Rectal smooth muscle tissue (tissue), 1 donor: ENCODE data around the gene NLRC3.

Experiments
- H3K27ac ChIP-seq: one replicate; pipeline ENCODE4 v1.7.0; 2013; ENCODE audit warnings: low read depth, low read length, inconsistent platforms
- H3K27me3 ChIP-seq: one replicate; pipeline ENCODE4 v1.7.0; 2013; ENCODE audit warnings: low read length; ENCODE audit not compliant: control insufficient read depth, insufficient read depth
- H3K36me3 ChIP-seq: one replicate; pipeline ENCODE4 v1.7.0; 2013; ENCODE audit warnings: low read length; ENCODE audit not compliant: control insufficient read depth, insufficient read depth
- H3K4me1 ChIP-seq: one replicate; pipeline ENCODE4 v1.7.0; 2013; ENCODE audit warnings: low read length; ENCODE audit not compliant: control insufficient read depth, insufficient read depth
- H3K4me3 ChIP-seq: one replicate; pipeline ENCODE4 v1.7.0; 2013; ENCODE audit warnings: low read length
- H3K9ac ChIP-seq: one replicate; pipeline ENCODE4 v1.7.0; 2013; ENCODE audit warnings: low read length

NLRC3 gene

GRCh38 chr16:3608069-3608468 is 30.9 kb upstream of the NLRC3 start:
- no peak overlapping the region for H3K27ac ChIP-seq
- no peaks in the 10 kb centered on the region for H3K4me1 ChIP-seq

GRCh38 chr16:3607634-3608033 is 30.4 kb upstream of the NLRC3 start:
- Histone ChIP-seq H3K9ac (no peak overlapping the region), H3K4me1 (no peaks in the 10 kb centered on the region), H3K4me3 (no peak overlapping the region), H3K36me3 (peaks cover 2% of the 10 kb centered on the region), H3K27me3 (no peaks in the 10 kb centered on the region), H3K27ac (no peak overlapping the region)

More at GRCh38 chr16:3608069-3608468, 30.9 kb upstream of the NLRC3 start:
- Histone ChIP-seq H3K36me3 (peaks cover 2% of the 10 kb centered on the region), H3K4me3 (no peak overlapping the region), H3K9ac (no peak overlapping the region), H3K27me3 (no peaks in the 10 kb centered on the region)

- H3K27me3 ChIP-seq = no peaks in the 10 kb centered on the region
- no peak overlapping the region for H3K27ac ChIP-seq
- no peaks in the 10 kb centered on the region for H3K4me1 ChIP-seq
- no peak overlapping the region for H3K4me3 ChIP-seq
- peaks cover 2% of the 10 kb centered on the region for H3K36me3 ChIP-seq
- no peak overlapping the region for H3K9ac ChIP-seq
Measured at GRCh38 chr16:3607161-3607560, 30.0 kb upstream of the NLRC3 start.

- Histone ChIP-seq H3K27me3 (no peaks in the 10 kb centered on the region), H3K36me3 (peaks cover 2% of the 10 kb centered on the region), H3K4me3 (no peak overlapping the region)
Measured at GRCh38 chr16:3606441-3606840, 29.2 kb upstream of the NLRC3 start.

GRCh38 chr16:3602320-3602653 is 25.1 kb upstream of the NLRC3 start:
- Histone ChIP-seq H3K36me3 (peaks cover 5% of the 10 kb centered on the region), H3K27ac (no peak overlapping the region)

More at GRCh38 chr16:3606441-3606840, 29.2 kb upstream of the NLRC3 start:
- H3K4me1 ChIP-seq = no peaks in the 10 kb centered on the region
- no peak overlapping the region for H3K9ac ChIP-seq
- no peak overlapping the region for H3K27ac ChIP-seq

GRCh38 chr16:3601614-3602319 is 24.6 kb upstream of the NLRC3 start:
- Histone ChIP-seq H3K36me3 (peaks cover 5% of the 10 kb centered on the region), H3K27ac (no peak overlapping the region), H3K4me1 (no peaks in the 10 kb centered on the region), H3K27me3 (no peaks in the 10 kb centered on the region), H3K4me3 (no peak overlapping the region), H3K9ac (no peak overlapping the region)

More at GRCh38 chr16:3602320-3602653, 25.1 kb upstream of the NLRC3 start:
- Histone ChIP-seq H3K9ac (no peak overlapping the region), H3K27me3 (no peaks in the 10 kb centered on the region), H3K4me3 (no peak overlapping the region), H3K4me1 (no peaks in the 10 kb centered on the region)

- H3K9ac ChIP-seq = no peak overlapping the region
- no peak overlapping the region for H3K4me3 ChIP-seq
- no peak overlapping the region for H3K27ac ChIP-seq
- peaks cover 5% of the 10 kb centered on the region for H3K36me3 ChIP-seq
- no peaks in the 10 kb centered on the region for H3K27me3 ChIP-seq
- H3K4me1 ChIP-seq = no peaks in the 10 kb centered on the region
Measured at GRCh38 chr16:3599922-3600321, 22.7 kb upstream of the NLRC3 start.

GRCh38 chr16:3599121-3599520 is 21.9 kb upstream of the NLRC3 start:
- H3K27ac ChIP-seq = no peak overlapping the region

GRCh38 chr16:3598236-3598635 is 21.0 kb upstream of the NLRC3 start:
- H3K4me3 ChIP-seq = no peak overlapping the region
- H3K27me3 ChIP-seq = no peaks in the 10 kb centered on the region
- H3K4me1 ChIP-seq = no peaks in the 10 kb centered on the region
- H3K9ac ChIP-seq = no peak overlapping the region
- H3K27ac ChIP-seq = no peak overlapping the region
- H3K36me3 ChIP-seq = peaks cover 3% of the 10 kb centered on the region

More at GRCh38 chr16:3599121-3599520, 21.9 kb upstream of the NLRC3 start:
- H3K4me1 ChIP-seq = no peaks in the 10 kb centered on the region
- no peak overlapping the region for H3K9ac ChIP-seq
- H3K4me3 ChIP-seq = no peak overlapping the region
- H3K36me3 ChIP-seq = peaks cover 4% of the 10 kb centered on the region
- H3K27me3 ChIP-seq = no peaks in the 10 kb centered on the region

GRCh38 chr16:3597676-3598075 is 20.5 kb upstream of the NLRC3 start:
- H3K27ac ChIP-seq = no peak overlapping the region
- no peak overlapping the region for H3K9ac ChIP-seq
- H3K4me1 ChIP-seq = no peaks in the 10 kb centered on the region
- H3K27me3 ChIP-seq = no peaks in the 10 kb centered on the region
- H3K36me3 ChIP-seq = peaks cover 3% of the 10 kb centered on the region
- no peak overlapping the region for H3K4me3 ChIP-seq

GRCh38 chr16:3597226-3597625 is 20.0 kb upstream of the NLRC3 start:
- H3K36me3 ChIP-seq = peaks cover 3% of the 10 kb centered on the region
- no peak overlapping the region for H3K27ac ChIP-seq
- no peaks in the 10 kb centered on the region for H3K27me3 ChIP-seq
- H3K4me1 ChIP-seq = no peaks in the 10 kb centered on the region
- no peak overlapping the region for H3K9ac ChIP-seq
- no peak overlapping the region for H3K4me3 ChIP-seq

- Histone ChIP-seq H3K27me3 (no peaks in the 10 kb centered on the region), H3K4me3 (no peak overlapping the region), H3K36me3 (peaks cover 3% of the 10 kb centered on the region), H3K4me1 (no peaks in the 10 kb centered on the region), H3K27ac (no peak overlapping the region), H3K9ac (no peak overlapping the region)
Measured at GRCh38 chr16:3596101-3596861, 19.1 kb upstream of the NLRC3 start.
